HG02840 (cell line): Measurements from ENCODE around the gene C1orf35.

Experiments
- ATAC-seq: cut with Tn5 transposase; IDR thresholded peaks from one replicate; pipeline ENCODE4 v1.9.1; 2021; ENCODE audit warnings: mild to moderate bottlenecking, moderate library complexity, moderate number of reproducible peaks; ENCODE audit not compliant: unreplicated experiment, low FRiP score

Gene C1orf35

GRCh38 chr1:228082214-228082917 lies 20.8 kb downstream of the C1orf35 start, which contains the start of gene ARF1:
Gene ARF1 (plus strand): TSS chr1:228082708. CDS start chr1:228097115, 14,407 bp downstream.
- ATAC-seq, result peak; percentile 75

- peak; percentile 5 for ATAC-seq
Observed at GRCh38 chr1:228081578-228082213, 21.4 kb downstream of the C1orf35 start.

GRCh38 chr1:228081144-228081543 lies 22.0 kb downstream of the C1orf35 start:
- ATAC-seq, result no peak

- ATAC-seq, result no peak
Observed at GRCh38 chr1:228079601-228080263, 23.4 kb downstream of the C1orf35 start.

GRCh38 chr1:228079013-228079412 lies 24.1 kb downstream of the C1orf35 start:
- ATAC-seq, result no peak

- ATAC-seq, result no peak
Observed at GRCh38 chr1:228077565-228078330, 25.4 kb downstream of the C1orf35 start.

GRCh38 chr1:228076796-228077430 lies 26.2 kb downstream of the C1orf35 start:
- no peak for ATAC-seq

- no peak for ATAC-seq
Observed at GRCh38 chr1:228075801-228076271, 27.3 kb downstream of the C1orf35 start.

- no peak for ATAC-seq
Observed at GRCh38 chr1:228074954-228075730, 28.0 kb downstream of the C1orf35 start.

GRCh38 chr1:228073857-228074545 lies 29.1 kb downstream of the C1orf35 start:
- ATAC-seq, result no peak

- no peak for ATAC-seq
Observed at GRCh38 chr1:228073061-228073856, 29.9 kb downstream of the C1orf35 start.

- no peak for ATAC-seq
Observed at GRCh38 chr1:228072658-228073043, 30.5 kb downstream of the C1orf35 start.

- no peak for ATAC-seq
Observed at GRCh38 chr1:228071839-228072657, 31.1 kb downstream of the C1orf35 start.

- ATAC-seq, result no peak
Observed at GRCh38 chr1:228070851-228071250, 32.3 kb downstream of the C1orf35 start.

GRCh38 chr1:228070173-228070572 lies 33.0 kb downstream of the C1orf35 start:
- ATAC-seq, result no peak

- ATAC-seq, result no peak
Observed at GRCh38 chr1:228068359-228068758, 34.8 kb downstream of the C1orf35 start.
